Measurements from ENCODE around the gene LEO1.
"Not testable (repeated sequence)": the region's sequence is repeated elsewhere in the genome, so short reads cannot be mapped to it uniquely, and the experiment has no call there.

Gene LEO1

GRCh38 chr15:52003710-52004109, 32.1 kb upstream of the LEO1 start:
- DNase-seq (ENCODE audit: low read depth in 1 of 2, low spot score in 1 of 2), result no peak

DNA sequence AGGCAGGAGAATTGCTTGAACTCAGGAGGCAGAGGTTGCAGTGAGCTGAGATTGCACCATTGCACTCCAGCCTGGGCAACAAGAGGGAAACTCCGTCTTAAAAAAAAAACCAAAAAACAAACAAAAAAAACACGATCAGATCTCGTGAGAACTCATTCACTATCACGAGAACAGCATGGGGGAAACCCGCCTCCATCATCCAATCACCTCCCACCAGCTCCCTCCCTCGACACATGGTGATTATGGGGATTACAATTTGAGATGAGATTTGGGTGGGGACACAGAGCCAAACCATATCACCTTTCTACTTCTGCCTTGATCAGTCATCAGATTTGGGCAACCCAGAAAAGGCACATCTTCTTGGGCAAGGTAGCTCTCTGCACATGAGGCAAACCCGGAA, 31.5 kb upstream of the LEO1 start:
- DNase-seq (ENCODE audit: low read depth in 1 of 2, low spot score in 1 of 2), result not testable (repeated sequence)

GRCh38 chr15:52002351-52002750, 30.8 kb upstream of the LEO1 start:
- DNase-seq (ENCODE audit: low read depth in 1 of 2, low spot score in 1 of 2), result no peak

DNA sequence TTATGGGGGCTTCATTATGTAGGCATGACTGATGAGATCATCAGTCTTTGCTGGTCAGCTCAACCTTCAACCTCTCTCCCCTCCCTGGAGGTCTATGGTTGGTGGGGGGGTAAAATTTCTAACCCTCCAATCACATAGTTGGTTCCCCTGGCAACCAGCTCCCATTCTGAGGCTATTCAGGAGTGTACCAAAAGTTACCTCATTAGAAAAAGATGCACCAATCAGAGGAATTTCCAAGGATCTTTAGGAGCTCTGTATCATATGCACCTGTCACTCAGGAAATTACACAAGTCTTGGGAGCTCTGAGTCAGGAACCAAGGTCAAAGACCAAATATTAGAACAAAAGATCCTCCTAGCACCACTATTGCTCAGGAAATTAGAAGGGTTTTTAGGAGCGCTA, 21.4 kb upstream of the LEO1 start:
- no peak for DNase-seq (ENCODE audit: low read depth in 1 of 2, low spot score in 1 of 2)

GRCh38 chr15:51991141-51991540, 19.6 kb upstream of the LEO1 start:
- no peak for DNase-seq (ENCODE audit: low read depth in 1 of 2, low spot score in 1 of 2)

DNA sequence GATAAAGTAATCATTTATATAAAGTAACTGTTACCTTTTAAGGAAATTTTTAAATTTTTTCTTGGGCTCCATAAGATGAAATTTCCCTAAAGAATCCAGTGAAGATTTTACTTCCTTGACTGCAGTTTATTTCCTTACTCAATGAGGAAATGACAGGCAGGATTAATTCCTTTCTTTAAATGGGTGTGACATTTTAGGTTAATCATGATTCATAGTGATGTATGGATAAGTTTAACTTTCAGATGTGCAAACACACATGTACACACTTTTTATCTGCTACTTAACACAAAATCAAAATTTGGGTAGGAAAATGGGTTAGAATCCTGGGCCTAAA, 11.2 kb upstream of the LEO1 start:
- DNase-seq (ENCODE audit: low read depth in 1 of 2, low spot score in 1 of 2), result no peak

GRCh38 chr15:51982013-51982769, 10.6 kb upstream of the LEO1 start:
- peak in 1 of 2 donors; percentile 29 for DNase-seq (ENCODE audit: low read depth in 1 of 2, low spot score in 1 of 2)

GRCh38 chr15:51973775-51974174, 2.2 kb upstream of the LEO1 start:
- no peak for DNase-seq (ENCODE audit: low read depth in 1 of 2, low spot score in 1 of 2)

- no peak for DNase-seq (ENCODE audit: low read depth in 1 of 2, low spot score in 1 of 2)
Observed at GRCh38 chr15:51973220-51973619, 1.6 kb upstream of the LEO1 start.

- no peak for DNase-seq (ENCODE audit: low read depth in 1 of 2, low spot score in 1 of 2)
Observed at GRCh38 chr15:51971032-51971374, 575 bp downstream of the LEO1 start.

DNA sequence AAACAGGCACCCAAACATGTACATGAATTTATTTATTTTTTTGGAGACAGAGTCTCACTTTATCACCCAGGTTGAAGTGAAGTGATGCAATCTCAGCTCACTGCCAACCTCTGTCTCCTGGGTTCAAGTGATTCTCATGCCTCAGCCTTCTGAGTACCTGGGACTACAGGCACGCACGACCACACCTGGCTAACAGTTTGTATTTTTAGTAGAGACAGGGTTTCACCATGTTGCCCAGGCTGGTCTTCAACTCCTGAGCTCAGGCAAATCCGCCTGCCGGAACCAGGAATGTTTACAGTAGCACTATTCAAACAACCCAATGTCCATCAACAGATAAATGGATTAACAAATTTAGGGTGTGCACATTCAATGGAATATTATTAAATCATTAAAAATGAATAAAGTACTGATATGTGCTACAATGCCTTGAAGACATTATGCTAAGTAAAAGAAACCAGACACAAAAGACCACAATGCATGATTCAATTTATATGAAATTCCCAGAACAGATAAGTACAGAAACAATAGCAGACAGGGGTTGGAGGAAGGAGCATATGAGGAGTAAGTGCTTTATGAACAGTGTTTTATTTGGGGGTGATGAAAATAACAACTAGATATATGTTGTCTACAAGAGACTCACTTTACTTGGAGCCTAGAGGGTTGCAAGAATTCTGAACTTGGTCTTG, 1.3 kb downstream of the LEO1 start:
- DNase-seq (ENCODE audit: low read depth in 1 of 2, low spot score in 1 of 2), result no peak

GRCh38 chr15:51969728-51970127, 1.9 kb downstream of the LEO1 start:
- no peak for DNase-seq (ENCODE audit: low read depth in 1 of 2, low spot score in 1 of 2)

- no peak for DNase-seq (ENCODE audit: low read depth in 1 of 2, low spot score in 1 of 2)
Observed at GRCh38 chr15:51967583-51967982, 4.0 kb downstream of the LEO1 start.

DNA sequence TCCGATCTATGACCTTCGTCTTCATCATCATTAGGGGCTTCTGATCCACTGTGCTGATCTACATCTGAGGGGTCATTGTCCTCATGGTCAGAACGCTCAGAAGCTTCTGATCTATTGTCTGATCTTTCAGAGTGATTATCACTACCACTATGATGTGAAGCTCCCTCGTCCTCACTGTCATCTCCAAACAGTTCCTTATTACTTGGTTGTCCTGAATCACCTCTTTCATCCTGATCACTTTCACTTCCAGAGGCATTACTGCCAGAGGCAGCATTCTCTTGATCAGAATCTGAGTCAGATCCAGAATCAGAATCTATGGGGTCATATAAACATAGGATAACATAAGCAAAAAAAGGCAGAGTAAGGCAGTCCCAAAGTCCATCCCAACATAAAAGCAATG, 5.4 kb downstream of the LEO1 start:
- DNase-seq (ENCODE audit: low read depth in 1 of 2, low spot score in 1 of 2), result no peak

- no peak for DNase-seq (ENCODE audit: low read depth in 1 of 2, low spot score in 1 of 2)
Observed at GRCh38 chr15:51965691-51966090, 5.9 kb downstream of the LEO1 start.

DNA sequence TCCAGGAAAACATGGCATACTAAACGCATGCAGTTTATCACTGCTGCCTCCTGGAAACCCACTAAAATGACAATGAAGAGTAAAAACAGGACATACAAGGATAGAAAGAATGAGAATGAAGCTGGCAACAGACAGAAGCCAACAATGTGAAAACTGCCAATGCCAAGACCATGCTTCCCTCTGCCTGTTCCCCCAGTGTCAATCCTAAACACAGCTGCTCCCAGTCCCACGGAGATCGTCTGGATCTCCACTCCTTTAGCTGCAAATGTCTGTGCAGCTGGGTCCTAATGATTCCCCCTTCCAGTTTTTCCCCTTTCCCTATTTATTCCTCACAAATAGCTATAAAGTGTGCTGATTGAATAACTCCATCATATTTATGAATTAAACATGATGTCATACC, 16.1 kb downstream of the LEO1 start:
- DNase-seq (ENCODE audit: low read depth in 1 of 2, low spot score in 1 of 2), result no peak

- DNase-seq (ENCODE audit: low read depth in 1 of 2, low spot score in 1 of 2), result no peak
Observed at GRCh38 chr15:51952805-51953204, 18.8 kb downstream of the LEO1 start.

DNA sequence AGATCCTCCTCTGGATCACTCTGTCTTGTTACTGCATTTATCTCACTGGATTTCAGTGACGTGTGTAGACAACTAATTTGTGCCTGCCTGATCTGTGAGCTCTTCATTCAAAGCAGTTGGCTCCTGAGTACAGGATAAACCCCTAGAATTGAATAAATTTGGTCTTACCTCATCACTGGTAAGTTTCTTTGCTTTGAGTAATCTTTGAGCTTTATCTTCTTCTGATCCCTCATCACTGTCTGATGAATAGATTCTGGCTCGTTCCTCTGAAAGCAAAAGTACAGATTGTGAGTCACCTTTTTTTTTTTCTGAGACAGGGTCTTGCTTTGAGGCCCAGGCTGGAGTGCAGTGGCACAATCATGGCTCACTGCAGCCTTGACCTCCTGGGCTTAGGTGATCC, 24.5 kb downstream of the LEO1 start:
- DNase-seq (ENCODE audit: low read depth in 1 of 2, low spot score in 1 of 2), result no peak

GRCh38 chr15:51939216-51939615, 32.4 kb downstream of the LEO1 start:
- no peak for DNase-seq (ENCODE audit: low read depth in 1 of 2, low spot score in 1 of 2)

- no peak for DNase-seq (ENCODE audit: low read depth in 1 of 2, low spot score in 1 of 2)
Observed at GRCh38 chr15:51938286-51938685, 33.3 kb downstream of the LEO1 start.

DNA sequence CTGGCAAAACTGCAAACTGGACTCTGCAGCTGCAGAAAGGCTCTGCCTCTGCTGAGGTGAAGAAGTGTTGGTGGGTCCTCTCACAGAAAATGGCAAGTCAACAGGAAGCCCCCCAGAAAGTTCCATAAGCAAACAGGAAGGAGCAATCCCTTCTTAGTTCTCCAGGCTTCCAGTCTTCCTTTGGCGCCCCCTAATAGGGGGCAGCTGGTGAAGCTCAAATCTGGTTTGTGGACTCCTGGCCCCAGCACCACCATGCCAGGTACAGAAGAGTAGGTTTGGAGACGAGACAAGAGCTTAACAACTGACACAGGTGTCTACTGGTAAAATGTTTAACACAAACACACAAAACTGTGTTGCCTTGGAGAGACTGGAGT, 35.5 kb downstream of the LEO1 start:
- no peak for DNase-seq (ENCODE audit: low read depth in 1 of 2, low spot score in 1 of 2)

GRCh38 chr15:51935466-51936104, 36.0 kb downstream of the LEO1 start:
- DNase-seq (ENCODE audit: low read depth in 1 of 2, low spot score in 1 of 2), result no peak

GRCh38 chr15:51932161-51932560, 39.4 kb downstream of the LEO1 start:
- DNase-seq (ENCODE audit: low read depth in 1 of 2, low spot score in 1 of 2), result no peak

Measured in activated CD4-positive, alpha-beta T cell treated with anti-CD3 and anti-CD28 coated beads, Interleukin-2, amount 50 U/mL, for 24 hours (primary cell).